Naive B cell (primary cell): Measurements from ENCODE around the gene NRXN2. TPM values are rescaled to one million over a fixed set of nuclear protein-coding genes. Genes with fewer than 3 reads are reported as not detected.
"Not testable (repeated sequence)": the region's sequence is repeated elsewhere in the genome, so short reads cannot be mapped to it uniquely, and the experiment has no call there.

Source experiments
- ATAC-seq, 2 donors: fragments of 150-1000 bp; cut with Tn5 transposase; 2 replicates each; pipeline ENCODE4 v1.10.0; 2021; ENCODE audit warnings: low read depth in 2 of 2, mild to moderate bottlenecking in 2 of 2, moderate library complexity in 2 of 2
- DNase-seq: peaks from one replicate; pipeline ENCODE4 v3.0.0; 2022
- H3K27ac Mint-ChIP-seq, 6 donors: one replicate each; pipeline ENCODE4 v1.8.0; 2020 to 2022; ENCODE audit warnings: mild to moderate bottlenecking in 6 of 6, mixed read lengths in 6 of 6, moderate library complexity in 5 of 6, inconsistent platforms in 2 of 6
- H3K27me3 Mint-ChIP-seq, 3 donors: one replicate each; pipeline ENCODE4 v1.8.0; 2021 to 2022; ENCODE audit warnings: mixed read lengths in 3 of 3, mild to moderate bottlenecking in 1 of 3
- H3K36me3 Mint-ChIP-seq, 2 donors: one replicate each; pipeline ENCODE4 v1.8.0; 2020 to 2022; ENCODE audit warnings: mixed read lengths in 2 of 2, inconsistent platforms in 1 of 2, mild to moderate bottlenecking in 1 of 2
- H3K4me1 Mint-ChIP-seq, 3 donors: one replicate each; pipeline ENCODE4 v1.8.0; 2020 to 2022; ENCODE audit warnings: mixed read lengths in 3 of 3, inconsistent platforms in 1 of 3, mild to moderate bottlenecking in 1 of 3, moderate library complexity in 1 of 3
- H3K4me3 Mint-ChIP-seq, 8 donors: one replicate each; pipeline ENCODE4 v1.8.0; 2020 to 2022; ENCODE audit warnings: mild to moderate bottlenecking in 8 of 8, mixed read lengths in 8 of 8, moderate library complexity in 8 of 8, inconsistent platforms in 2 of 8
- H3K9me3 Mint-ChIP-seq, 7 donors: one replicate each; pipeline ENCODE4 v1.8.0; 2020 to 2022; ENCODE audit warnings: mixed read lengths in 7 of 7, mild to moderate bottlenecking in 5 of 7, inconsistent platforms in 2 of 7, moderate library complexity in 1 of 7
- polyA plus RNA-seq, 6 donors: library from polyadenylated mRNA; unstranded; fragments of 300-500 nt; fragmentation: Illumina TruSeq; gene quantifications; one replicate each; pipeline ENCODE4 v1.2.3, GENCODE V29; 2021; ENCODE audit warnings: low read depth in 6 of 6

NRXN2 gene
- polyA plus RNA-seq, 6 donors from 2014 or later, result not detected

DNA sequence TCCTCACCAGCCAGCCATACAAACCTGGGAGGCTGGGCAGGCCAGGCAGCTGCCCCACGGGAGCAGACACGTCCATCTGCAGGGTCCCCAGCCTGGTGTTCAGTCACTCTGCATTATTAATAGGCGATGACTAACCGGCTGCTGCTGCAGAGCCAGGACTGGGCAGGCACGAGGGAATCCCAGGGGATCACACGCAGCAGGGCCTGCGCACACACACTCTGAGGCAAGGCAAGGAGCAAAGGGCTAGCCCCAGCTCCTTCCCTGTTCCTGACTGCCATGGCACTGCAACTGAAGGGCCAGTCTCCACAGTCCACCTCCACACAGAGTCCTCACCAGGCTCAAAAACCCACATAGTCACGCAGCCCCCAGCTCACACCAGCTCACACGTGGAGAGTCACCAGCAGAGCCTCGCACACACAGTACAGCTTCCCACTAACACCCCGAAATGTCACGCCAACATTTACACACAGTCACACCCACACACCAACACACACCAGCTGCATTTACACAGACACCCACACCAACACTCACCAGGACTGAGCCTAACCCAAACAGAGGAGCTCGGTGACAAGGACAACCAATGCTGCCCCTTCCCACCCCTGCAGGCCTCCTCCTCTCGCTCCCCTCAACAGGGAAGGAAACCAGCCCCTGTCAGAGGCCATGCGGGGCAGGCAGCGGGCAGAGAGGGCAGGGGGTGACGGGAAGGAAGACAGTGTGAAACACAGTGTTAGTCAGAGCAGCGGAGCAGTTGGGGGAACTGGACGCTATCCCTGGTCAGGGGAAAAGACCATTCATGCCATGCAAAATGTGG is 47.3 kb downstream of the NRXN2 start:
- peak overlapping the region in 1 of 6 donors; percentile 4 for H3K27ac Mint-ChIP-seq

DNA sequence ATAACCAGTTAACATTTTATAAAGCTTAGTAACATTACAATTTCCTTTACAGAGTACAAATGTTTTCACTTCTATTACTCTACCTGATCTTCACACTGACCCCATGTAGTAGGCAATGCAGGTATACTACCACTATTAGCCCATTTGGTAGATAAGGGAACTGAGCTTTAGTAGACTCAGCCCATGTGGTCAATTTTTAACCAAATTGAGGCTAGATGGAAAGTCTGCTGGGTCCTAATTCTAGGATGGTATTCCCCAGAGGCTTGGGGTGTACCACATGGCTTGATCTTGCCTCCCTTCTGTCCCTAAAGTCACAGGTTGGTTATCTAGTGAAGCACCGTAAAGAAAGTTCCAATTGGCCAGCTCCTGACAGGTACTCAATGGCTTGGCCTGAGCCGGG is 48.2 kb downstream of the NRXN2 start:
- DNase-seq (no peak), ATAC-seq (no peak)
- peaks cover 30 to 63% (median 56%) of the 10 kb centered on the region in 3 donors for H3K27me3 Mint-ChIP-seq
- no peak overlapping the region for H3K27ac Mint-ChIP-seq
- H3K4me3 Mint-ChIP-seq, result no peak overlapping the region
- H3K4me1 Mint-ChIP-seq, result peaks cover 0 to 14% (median 3%) of the 10 kb centered on the region in 3 donors
- H3K9me3 Mint-ChIP-seq, result no peaks in the 10 kb centered on the region
- H3K36me3 Mint-ChIP-seq, result no peaks in the 10 kb centered on the region

More for the DNA sequence above, 47.3 kb downstream of the NRXN2 start:
- no peak for ATAC-seq
- Mint-ChIP-seq H3K4me1 (peaks cover 0 to 14% (median 3%) of the 10 kb centered on the region in 3 donors), H3K9me3 (no peaks in the 10 kb centered on the region), H3K4me3 (peak overlapping the region in 1 of 8 donors; percentile 42), H3K36me3 (no peaks in the 10 kb centered on the region), H3K27me3 (peaks cover 25 to 54% (median 47%) of the 10 kb centered on the region in 3 donors)
- DNase-seq, result no peak

DNA sequence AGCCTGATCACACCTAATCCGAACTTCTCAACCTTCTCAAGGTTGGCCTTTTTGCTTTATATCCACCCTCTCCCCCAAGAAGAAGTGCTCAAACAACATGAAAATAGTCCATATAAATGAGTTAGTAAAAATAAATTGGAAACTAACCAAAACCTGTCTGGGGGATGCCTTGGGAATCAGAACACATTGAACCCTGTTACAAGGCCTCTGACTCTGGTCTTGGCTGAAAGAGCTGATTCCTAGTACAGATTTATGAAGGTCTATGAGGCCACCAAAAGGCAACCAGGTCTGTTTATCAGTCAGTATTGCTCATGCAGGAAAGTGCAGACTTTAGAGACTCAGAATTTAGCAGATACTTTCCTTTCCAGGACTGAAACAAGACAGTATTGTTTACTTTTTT is 49.7 kb downstream of the NRXN2 start:
- no peak for ATAC-seq
- Mint-ChIP-seq H3K27me3 (peaks cover 35 to 71% (median 58%) of the 10 kb centered on the region in 3 donors), H3K4me1 (peaks cover 0 to 14% (median 3%) of the 10 kb centered on the region in 3 donors), H3K9me3 (no peaks in the 10 kb centered on the region), H3K27ac (no peak overlapping the region), H3K4me3 (no peak overlapping the region), H3K36me3 (no peaks in the 10 kb centered on the region)
- no peak for DNase-seq

DNA sequence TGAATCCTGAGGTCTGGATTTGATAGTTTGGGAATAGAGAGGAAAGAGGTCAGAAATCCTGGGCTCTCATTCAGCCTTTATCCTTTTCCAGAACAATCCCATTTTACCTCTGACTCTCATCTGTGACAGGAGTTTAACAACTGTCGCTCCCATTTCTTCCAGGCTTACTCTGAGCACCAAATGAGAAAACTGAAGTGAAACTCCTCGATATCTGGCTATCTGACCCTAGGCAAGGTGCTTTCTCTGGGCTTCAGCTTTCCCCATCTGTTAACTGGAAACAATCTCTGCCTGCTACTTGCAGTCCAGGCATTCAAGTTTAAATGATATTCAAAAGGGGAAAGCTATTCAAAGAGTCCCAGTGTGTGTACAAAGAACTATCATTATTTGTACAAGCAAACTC is 50.1 kb downstream of the NRXN2 start:
- H3K27me3 Mint-ChIP-seq, result peaks cover 35 to 71% (median 60%) of the 10 kb centered on the region in 3 donors
- ATAC-seq (no peak), DNase-seq (no peak)
- H3K4me1 Mint-ChIP-seq, result peaks cover 0 to 14% (median 3%) of the 10 kb centered on the region in 3 donors
- no peaks in the 10 kb centered on the region for H3K9me3 Mint-ChIP-seq
- no peak overlapping the region for H3K4me3 Mint-ChIP-seq
- H3K36me3 Mint-ChIP-seq, result no peaks in the 10 kb centered on the region
- peak overlapping the region in 1 of 6 donors; percentile 54 for H3K27ac Mint-ChIP-seq

DNA sequence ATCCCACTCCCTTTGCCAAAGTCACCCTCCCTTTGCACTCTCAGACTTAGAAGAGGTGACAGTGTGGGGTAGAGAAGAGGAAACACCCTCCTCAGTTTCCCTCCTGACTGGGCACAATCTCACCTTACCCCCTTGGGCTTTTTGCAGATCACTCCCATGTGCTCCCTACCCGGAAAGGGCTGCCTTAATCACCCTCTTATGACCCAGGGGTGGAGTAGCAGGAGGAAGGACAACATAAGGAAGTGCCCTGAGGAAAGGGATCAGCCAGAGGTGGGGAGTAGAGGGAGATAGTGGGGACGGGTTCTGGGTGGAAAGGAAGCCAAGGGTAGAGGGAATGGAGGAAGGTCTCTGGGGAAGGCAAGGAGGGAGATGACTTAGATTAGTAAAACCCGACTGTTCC is 52.0 kb downstream of the NRXN2 start:
- no peak for ATAC-seq
- DNase-seq, result no peak

DNA sequence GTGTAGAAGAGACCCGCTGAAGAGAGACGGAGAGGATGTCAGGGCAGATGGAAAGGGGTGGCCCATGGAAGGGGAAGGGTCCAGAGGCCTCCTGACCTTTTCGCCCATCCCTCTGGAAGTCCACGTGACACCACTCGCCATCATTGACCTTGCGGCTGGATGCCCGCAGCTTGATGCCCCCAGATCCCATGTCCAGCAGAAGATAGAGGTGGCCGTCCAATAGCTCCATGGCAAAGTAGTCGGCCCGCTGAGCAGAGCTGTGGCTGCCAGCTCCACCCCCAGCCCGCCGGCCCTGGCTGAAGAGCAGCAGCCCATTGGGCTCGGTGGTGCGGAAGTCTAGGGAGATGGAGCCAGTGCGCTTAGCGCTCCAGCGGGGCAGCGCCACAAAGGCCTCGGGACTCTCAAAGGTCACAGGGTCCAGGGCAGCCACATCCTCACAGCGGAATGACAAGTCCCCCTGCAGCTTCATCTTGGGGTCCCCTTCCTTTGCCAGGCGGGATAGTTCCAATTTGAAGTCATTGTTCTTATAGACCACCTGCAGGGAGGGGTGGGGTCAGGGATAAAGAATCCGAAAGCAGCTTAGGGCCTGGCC is 55.7 kb downstream of the NRXN2 start:
- peaks cover 0 to under 1% (median 0%) of the 10 kb centered on the region in 3 donors for H3K4me1 Mint-ChIP-seq
- H3K27me3 Mint-ChIP-seq, result peaks cover 25 to 59% (median 48%) of the 10 kb centered on the region in 3 donors
- no peak overlapping the region for H3K27ac Mint-ChIP-seq
- H3K4me3 Mint-ChIP-seq, result no peak overlapping the region
- ATAC-seq (no peak), DNase-seq (no peak)
- no peaks in the 10 kb centered on the region for H3K36me3 Mint-ChIP-seq
- peaks cover 0 to 4% (median 0%) of the 10 kb centered on the region in 7 donors for H3K9me3 Mint-ChIP-seq

More for the DNA sequence above, 52.0 kb downstream of the NRXN2 start:
- Mint-ChIP-seq H3K27ac (no peak overlapping the region), H3K4me3 (no peak overlapping the region), H3K4me1 (peaks cover 0 to 13% (median 3%) of the 10 kb centered on the region in 3 donors), H3K36me3 (no peaks in the 10 kb centered on the region), H3K9me3 (no peaks in the 10 kb centered on the region), H3K27me3 (peaks cover 38 to 60% (median 50%) of the 10 kb centered on the region in 3 donors)

DNA sequence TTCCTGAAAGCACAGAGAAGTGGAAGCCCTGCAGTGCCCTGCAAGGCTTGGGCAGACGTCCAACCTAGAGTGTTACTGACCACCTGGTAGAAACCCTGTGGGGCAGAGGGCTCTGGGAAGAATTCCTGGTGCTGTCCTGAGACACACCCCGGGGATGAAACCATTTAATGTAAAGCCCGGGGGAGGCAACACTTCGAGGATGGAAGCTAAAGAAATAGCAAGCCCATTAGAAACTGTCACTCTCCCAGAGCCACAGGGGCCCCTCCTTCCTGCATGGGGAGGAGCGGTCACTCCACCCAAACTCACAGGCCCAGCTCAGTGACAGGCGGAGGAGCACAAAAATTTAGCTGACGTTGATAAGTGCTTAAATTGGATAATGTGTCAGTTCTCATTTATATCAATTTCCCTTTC is 57.6 kb downstream of the NRXN2 start:
- DNase-seq (no peak), ATAC-seq (no peak)
- Mint-ChIP-seq H3K4me3 (peak overlapping the region in 1 of 8 donors; percentile 10), H3K4me1 (no peaks in the 10 kb centered on the region), H3K36me3 (no peaks in the 10 kb centered on the region), H3K27ac (peak overlapping the region in 1 of 6 donors; percentile 56), H3K27me3 (peaks cover 14 to 48% (median 33%) of the 10 kb centered on the region in 3 donors), H3K9me3 (peaks cover 0 to 4% (median 0%) of the 10 kb centered on the region in 7 donors)

DNA sequence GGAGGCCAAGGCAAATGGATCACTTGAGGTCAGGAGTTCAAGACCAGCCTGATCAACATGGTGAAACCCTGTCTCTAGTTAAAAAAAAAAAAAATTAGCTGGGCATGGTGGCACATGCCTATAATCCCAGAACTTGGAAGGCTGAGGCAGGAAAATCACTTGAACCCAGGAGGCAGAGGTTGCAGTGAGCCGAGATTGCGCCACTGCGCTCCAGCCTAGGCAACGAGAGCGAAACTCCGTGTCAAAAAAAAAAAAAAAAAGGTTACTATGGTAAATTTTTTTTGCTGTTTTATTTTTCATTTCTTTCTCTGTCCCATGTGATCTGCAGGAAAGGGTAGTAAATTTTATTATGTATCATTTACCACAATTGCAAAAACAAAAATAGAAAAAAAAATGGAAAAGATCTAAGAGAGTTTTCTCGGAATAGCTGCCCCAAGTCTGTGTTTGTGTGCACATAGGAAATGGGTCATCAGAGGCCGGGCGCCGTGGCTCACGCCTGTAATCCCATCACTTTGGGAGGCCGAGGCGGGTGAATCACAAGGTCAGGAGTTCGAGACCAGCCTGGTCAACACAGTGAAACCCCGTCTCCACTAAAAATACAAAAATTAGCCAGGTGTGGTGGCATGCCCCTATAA is 58.6 kb downstream of the NRXN2 start:
- not testable (repeated sequence) for DNase-seq, H3K4me3 Mint-ChIP-seq, H3K9me3 Mint-ChIP-seq, H3K4me1 Mint-ChIP-seq, H3K36me3 Mint-ChIP-seq, ATAC-seq, H3K27ac Mint-ChIP-seq
- peaks cover 10 to 37% (median 33%) of the 10 kb centered on the region in 3 donors for H3K27me3 Mint-ChIP-seq

DNA sequence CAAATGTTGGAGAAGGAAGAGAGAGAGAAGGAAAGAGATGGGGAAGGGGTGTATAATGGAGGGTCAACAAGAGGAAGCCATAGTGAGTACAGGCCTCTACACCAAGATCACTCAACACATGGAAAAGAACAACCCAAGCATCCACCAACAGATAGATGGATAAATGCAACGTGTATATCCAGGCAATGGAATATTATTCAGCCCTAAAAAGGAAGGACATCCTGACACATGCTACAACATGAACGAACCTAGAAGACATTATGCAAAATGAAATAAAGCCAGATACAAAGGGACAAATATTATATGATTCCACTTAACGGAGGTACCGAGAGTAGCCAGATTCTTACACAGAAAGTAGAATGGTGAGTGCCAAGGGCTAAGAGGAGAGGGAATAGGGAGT is 59.3 kb downstream of the NRXN2 start:
- no peak overlapping the region for H3K4me3 Mint-ChIP-seq
- no peaks in the 10 kb centered on the region for H3K36me3 Mint-ChIP-seq
- H3K27me3 Mint-ChIP-seq, result peaks cover 7 to 32% (median 31%) of the 10 kb centered on the region in 3 donors
- no peaks in the 10 kb centered on the region for H3K4me1 Mint-ChIP-seq
- peaks cover 0 to 4% (median 0%) of the 10 kb centered on the region in 7 donors for H3K9me3 Mint-ChIP-seq
- peak overlapping the region in 1 of 6 donors; percentile 16 for H3K27ac Mint-ChIP-seq
- DNase-seq (no peak), ATAC-seq (no peak)

DNA sequence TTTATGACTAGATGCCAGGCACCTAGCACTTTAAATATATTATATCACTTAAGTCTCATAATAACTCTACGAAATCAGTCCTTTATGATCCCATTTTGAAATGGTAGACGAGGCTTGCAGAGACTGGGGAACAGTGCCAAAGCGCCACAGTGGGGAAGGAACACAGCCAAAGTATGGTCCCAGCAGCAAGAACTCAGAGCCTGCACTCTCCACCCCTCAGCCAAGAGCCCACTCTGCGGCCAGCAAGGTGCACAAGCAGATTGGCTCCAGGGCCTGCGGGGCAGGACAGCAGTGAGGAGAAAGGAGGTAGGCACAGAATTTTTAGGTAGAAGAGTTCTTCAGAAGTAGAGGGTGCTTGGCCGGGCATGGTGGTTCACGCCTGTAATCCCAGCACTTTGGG is 61.4 kb downstream of the NRXN2 start:
- H3K9me3 Mint-ChIP-seq, result peaks cover 0 to 4% (median 0%) of the 10 kb centered on the region in 7 donors
- no peak overlapping the region for H3K27ac Mint-ChIP-seq
- peaks cover 4 to 23% (median 17%) of the 10 kb centered on the region in 3 donors for H3K27me3 Mint-ChIP-seq
- ATAC-seq (no peak), DNase-seq (no peak)
- no peaks in the 10 kb centered on the region for H3K36me3 Mint-ChIP-seq
- no peak overlapping the region for H3K4me3 Mint-ChIP-seq
- H3K4me1 Mint-ChIP-seq, result no peaks in the 10 kb centered on the region

DNA sequence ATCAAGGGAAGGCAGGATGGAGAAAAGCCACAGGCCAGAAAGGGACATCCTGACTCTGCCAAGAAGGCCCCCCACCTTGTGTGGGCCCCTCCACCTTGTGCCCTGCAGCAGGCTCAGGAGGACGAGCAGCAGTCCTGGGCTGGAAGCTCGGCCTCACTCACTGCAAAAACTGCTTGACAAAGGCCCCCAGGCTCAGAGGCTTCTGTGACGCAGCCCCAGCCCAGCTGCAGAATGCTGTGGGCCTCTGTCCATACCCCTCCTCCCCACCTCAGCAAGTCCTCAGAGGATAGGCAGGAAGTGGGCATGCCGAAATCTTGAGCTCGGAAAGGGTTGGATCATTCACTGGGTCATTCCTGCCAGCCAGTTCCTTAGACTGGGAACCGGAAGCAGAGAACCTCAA is 61.9 kb downstream of the NRXN2 start:
- no peak for ATAC-seq
- Mint-ChIP-seq H3K27me3 (peaks cover 4 to 23% (median 16%) of the 10 kb centered on the region in 3 donors), H3K4me3 (no peak overlapping the region), H3K4me1 (peaks cover 0 to 1% (median 0%) of the 10 kb centered on the region in 3 donors), H3K27ac (no peak overlapping the region), H3K9me3 (peaks cover 0 to 4% (median 0%) of the 10 kb centered on the region in 7 donors), H3K36me3 (no peaks in the 10 kb centered on the region)
- DNase-seq, result no peak

DNA sequence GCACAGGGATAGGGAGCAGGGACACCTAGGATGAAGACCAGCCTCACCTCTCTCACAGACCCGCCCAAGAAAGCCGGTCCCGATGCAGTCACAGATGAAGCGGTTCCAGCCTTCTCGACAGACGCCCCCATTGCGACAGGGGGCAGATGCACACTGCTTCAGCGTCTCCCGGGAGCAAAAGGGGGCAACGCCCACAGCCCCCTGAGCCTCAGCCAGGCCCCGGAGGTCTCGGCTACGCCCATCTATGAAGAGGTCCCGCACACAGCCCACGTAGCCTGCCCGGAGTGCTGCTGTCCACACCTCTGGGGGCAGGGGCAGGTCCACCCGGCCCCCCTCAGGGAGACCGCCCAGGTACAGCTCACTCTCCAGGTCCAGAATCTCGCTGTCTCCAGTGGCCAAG is 62.3 kb downstream of the NRXN2 start:
- Mint-ChIP-seq H3K27me3 (peaks cover 4 to 23% (median 16%) of the 10 kb centered on the region in 3 donors), H3K36me3 (no peaks in the 10 kb centered on the region), H3K9me3 (peaks cover 0 to 4% (median 0%) of the 10 kb centered on the region in 7 donors), H3K4me1 (peaks cover 2 to 6% (median 2%) of the 10 kb centered on the region in 3 donors), H3K4me3 (no peak overlapping the region), H3K27ac (no peak overlapping the region)
- DNase-seq (no peak), ATAC-seq (no peak)

DNA sequence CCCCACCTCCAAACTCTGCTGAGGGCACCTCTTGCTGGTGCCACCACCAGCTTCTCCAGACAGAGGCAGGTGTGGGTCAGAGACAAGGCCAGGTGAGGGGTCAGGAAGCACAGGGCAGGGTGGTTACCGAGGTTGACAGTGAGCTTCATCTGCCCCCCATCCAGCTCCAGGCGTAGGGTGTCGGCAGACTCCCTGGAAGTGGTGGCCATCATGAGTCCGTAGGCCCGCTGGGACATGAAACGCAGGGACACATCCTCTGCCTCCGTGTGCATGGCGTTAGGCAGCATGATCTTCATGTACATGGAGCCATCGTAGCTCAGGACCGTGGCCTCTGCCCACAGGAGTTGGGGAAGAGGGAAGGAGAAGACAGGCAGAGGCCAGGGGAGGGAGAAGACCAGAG is 62.8 kb downstream of the NRXN2 start:
- Mint-ChIP-seq H3K9me3 (peaks cover 0 to 4% (median 0%) of the 10 kb centered on the region in 7 donors), H3K27me3 (peaks cover 4 to 23% (median 16%) of the 10 kb centered on the region in 3 donors), H3K27ac (no peak overlapping the region), H3K36me3 (no peaks in the 10 kb centered on the region), H3K4me3 (no peak overlapping the region), H3K4me1 (peaks cover 6 to 11% (median 7%) of the 10 kb centered on the region in 3 donors)
- no peak for ATAC-seq
- DNase-seq, result no peak
